ENCODE data around the gene GNL1.
A peak's percentile ranks its signal among the peaks of the same experiment; 100 is the strongest.
"Not testable (repeated sequence)": the region's sequence is repeated elsewhere in the genome, so short reads cannot be mapped to it uniquely, and the experiment has no call there.

GNL1 gene

DNA sequence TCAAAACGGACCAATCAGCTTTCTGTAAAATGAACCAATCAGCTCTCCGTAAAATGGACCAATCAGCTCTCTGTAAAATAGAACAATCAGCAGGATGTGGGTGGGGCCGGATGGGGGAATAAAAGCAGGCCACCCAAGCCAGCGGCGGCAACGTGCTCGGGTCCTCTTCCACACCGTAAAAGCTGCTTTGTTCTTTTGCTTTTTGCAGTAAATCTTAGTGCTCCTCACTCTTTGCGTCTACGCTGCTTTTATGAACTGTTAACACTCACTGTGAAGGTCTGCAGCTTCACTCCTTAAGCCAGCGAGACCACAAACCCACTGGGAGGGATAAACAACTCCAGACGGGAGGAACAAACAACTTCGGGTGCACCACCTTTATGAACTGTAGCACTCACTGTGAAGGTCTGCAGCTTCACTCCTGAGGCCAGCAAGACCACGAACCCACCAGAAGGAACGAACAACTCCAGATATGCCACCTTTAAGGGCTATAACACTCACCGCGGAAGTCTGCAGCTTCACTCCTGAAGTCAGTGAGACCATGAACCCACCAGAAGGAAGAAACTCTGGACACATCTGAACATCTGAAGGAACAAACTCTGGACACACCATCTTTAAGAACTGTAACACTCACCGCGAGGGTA is 37.7 kb downstream of the GNL1 start:
- H3K4me3 ChIP-seq (ENCODE audit: low read depth, low read length); H3K4me1 ChIP-seq (ENCODE audit: control insufficient read depth, insufficient read depth, low read length); H3K9me3 ChIP-seq (ENCODE audit: control insufficient read depth, insufficient read depth, low read length); H3K27me3 ChIP-seq (ENCODE audit: control insufficient read depth, insufficient read depth, low read length); H3K36me3 ChIP-seq (ENCODE audit: control insufficient read depth, insufficient read depth, low read length); H3K9ac ChIP-seq (ENCODE audit: low read depth, low read length): not testable (repeated sequence)

DNA sequence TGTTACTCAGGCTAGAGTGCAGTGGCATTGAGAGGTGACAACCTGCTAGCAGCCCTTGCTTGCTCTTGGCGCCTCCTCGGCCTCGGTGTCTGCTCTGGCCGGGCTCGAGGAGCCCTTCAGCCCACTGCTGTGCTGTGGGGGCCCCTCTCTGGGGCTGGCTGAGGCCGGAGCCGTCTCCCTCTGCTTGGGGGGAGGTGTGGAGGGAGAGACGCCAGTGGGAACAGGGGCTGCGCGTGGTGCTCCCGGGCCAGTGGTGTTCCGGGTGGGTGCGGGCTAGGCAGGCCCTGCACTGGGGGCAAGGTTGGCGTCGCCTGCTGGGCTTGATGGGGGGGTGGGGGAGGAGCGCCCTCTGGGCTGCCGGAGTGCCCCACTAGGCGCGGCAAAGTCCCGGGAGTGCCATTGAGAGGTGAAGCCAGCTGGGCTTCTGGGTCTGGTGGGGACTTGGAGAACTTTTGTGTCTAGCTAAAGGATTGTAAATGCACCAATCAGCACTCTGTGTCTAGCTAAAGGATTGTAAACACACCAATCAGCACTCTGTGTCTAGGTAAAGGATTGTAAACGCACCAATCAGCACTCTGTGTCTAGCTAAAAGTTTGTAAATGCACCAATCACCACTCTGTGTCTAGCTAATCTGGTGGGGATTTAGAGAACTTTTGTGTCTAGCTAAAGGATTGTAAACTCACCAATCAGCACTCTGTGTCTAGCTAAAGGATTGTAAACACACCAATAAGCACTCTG is 38.4 kb downstream of the GNL1 start:
- not testable (repeated sequence) for H3K4me1 ChIP-seq (ENCODE audit: control insufficient read depth, insufficient read depth, low read length); H3K9me3 ChIP-seq (ENCODE audit: control insufficient read depth, insufficient read depth, low read length); H3K27me3 ChIP-seq (ENCODE audit: control insufficient read depth, insufficient read depth, low read length); H3K9ac ChIP-seq (ENCODE audit: low read depth, low read length); H3K36me3 ChIP-seq (ENCODE audit: control insufficient read depth, insufficient read depth, low read length); H3K4me3 ChIP-seq (ENCODE audit: low read depth, low read length)

DNA sequence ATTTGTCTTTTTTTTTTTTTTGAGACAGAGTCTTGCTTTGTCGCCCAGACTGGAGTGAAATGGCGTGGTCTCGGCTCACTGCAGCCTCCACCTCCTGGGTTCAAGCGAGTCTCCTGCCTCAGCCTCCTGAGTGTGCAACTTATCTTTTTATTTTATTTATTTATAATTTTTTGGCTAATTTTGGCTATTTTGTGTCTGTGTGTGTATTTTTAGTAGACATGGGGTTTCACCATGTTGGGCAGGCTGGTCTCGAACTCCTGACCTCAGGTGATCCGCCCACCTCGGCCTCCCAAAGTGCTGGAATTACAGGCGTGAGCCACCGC is 39.6 kb downstream of the GNL1 start:
- H3K9ac ChIP-seq (ENCODE audit: low read depth, low read length); H3K27me3 ChIP-seq (ENCODE audit: control insufficient read depth, insufficient read depth, low read length); H3K36me3 ChIP-seq (ENCODE audit: control insufficient read depth, insufficient read depth, low read length); H3K4me1 ChIP-seq (ENCODE audit: control insufficient read depth, insufficient read depth, low read length); H3K9me3 ChIP-seq (ENCODE audit: control insufficient read depth, insufficient read depth, low read length): not testable (repeated sequence)
- peak overlapping the region; percentile 67 for H3K4me3 ChIP-seq (ENCODE audit: low read depth, low read length)

DNA sequence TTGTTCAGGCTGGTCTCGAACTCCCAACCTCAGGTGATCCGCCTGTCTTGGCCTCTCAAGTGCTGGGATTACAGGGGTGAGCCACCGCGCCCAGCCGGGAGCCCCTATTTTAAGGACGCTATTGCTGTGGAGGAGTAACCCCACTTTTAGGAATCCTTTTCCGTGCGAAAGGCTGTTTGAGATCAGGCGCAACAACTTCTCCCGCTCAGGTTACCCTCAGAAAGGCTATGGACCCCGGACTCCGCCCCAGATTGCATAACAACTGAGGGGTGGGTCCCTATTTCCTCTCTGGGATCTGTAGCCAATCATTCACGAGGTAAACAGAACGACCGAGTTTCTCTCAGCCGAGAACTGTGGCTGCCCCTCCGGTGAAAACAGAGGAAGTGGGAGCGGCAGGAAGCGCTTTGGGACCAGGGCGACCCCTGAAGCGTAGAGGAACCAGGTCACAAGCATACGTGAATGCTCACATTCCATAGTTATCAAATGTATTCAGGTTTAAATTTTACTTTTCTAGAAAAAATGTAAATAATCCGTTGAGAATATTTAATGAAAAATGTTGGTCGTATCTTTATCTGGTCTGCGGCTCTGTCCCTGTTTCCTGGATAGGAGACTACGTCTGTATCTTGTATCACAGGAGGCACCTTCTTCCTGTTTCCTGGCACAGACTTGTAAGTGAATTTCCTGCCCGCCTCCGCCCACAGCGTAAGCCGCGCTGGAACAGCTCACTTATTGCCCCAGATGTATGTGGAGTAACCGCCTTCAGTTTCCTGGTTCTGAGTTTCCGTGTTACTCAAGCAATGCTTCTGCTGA is 40.1 kb downstream of the GNL1 start:
- peaks cover 8% of the 10 kb centered on the region for H3K4me1 ChIP-seq (ENCODE audit: control insufficient read depth, insufficient read depth, low read length)
- no peaks in the 10 kb centered on the region for H3K36me3 ChIP-seq (ENCODE audit: control insufficient read depth, insufficient read depth, low read length)
- H3K9ac ChIP-seq (ENCODE audit: low read depth, low read length), result peak overlapping the region; percentile 37
- H3K27me3 ChIP-seq (ENCODE audit: control insufficient read depth, insufficient read depth, low read length), result no peaks in the 10 kb centered on the region
- peak overlapping the region; percentile 67 for H3K4me3 ChIP-seq (ENCODE audit: low read depth, low read length)
- H3K9me3 ChIP-seq (ENCODE audit: control insufficient read depth, insufficient read depth, low read length), result no peaks in the 10 kb centered on the region

DNA sequence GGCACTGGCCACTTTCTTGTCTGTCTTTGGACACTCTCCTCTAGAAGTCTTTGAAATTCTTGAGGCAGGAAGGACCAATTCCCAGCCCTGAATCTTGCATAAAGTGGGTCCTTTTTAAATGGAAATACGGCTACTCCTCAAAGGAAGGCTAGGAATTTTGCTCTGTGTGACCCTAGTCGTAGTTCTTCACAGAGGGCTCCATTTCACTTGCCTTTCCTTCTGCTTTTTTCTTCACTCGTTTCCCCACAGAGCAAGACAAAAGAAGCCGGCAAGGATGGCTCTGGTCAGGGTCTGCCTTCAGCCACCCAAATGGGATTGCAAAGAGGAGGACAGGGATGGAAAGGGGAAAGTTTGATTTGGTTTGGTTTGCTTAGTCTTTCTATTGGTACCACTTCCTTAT is 41.2 kb downstream of the GNL1 start:
- Histone ChIP-seq H3K9ac (ENCODE audit: low read depth, low read length) (peak overlapping the region; percentile 37), H3K36me3 (ENCODE audit: control insufficient read depth, insufficient read depth, low read length) (no peaks in the 10 kb centered on the region), H3K27me3 (ENCODE audit: control insufficient read depth, insufficient read depth, low read length) (no peaks in the 10 kb centered on the region), H3K4me1 (ENCODE audit: control insufficient read depth, insufficient read depth, low read length) (peaks cover 8% of the 10 kb centered on the region), H3K9me3 (ENCODE audit: control insufficient read depth, insufficient read depth, low read length) (no peaks in the 10 kb centered on the region), H3K4me3 (ENCODE audit: low read depth, low read length) (peak overlapping the region; percentile 67)

DNA sequence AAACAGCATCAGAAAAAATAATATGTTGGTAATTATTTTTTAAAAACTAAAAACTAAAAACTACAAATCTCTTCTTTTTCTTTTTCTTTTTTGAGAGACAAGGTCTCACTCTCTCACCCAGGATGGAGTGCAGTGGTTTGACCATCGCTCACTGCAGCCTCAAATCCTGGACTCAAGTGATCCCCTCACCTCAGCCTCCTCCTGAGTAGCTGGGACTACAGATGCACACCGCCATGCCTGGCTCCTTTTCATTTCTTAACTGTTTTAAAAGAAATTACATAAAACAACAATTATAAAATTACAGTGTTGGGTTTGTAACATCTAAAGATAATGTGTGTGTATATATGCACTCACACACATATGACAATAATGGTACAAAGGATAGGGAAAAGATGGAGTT is 42.8 kb downstream of the GNL1 start:
- H3K4me1 ChIP-seq (ENCODE audit: control insufficient read depth, insufficient read depth, low read length), result peaks cover 8% of the 10 kb centered on the region
- H3K27me3 ChIP-seq (ENCODE audit: control insufficient read depth, insufficient read depth, low read length), result no peaks in the 10 kb centered on the region
- H3K4me3 ChIP-seq (ENCODE audit: low read depth, low read length), result no peak overlapping the region
- H3K9ac ChIP-seq (ENCODE audit: low read depth, low read length), result no peak overlapping the region
- H3K36me3 ChIP-seq (ENCODE audit: control insufficient read depth, insufficient read depth, low read length), result no peaks in the 10 kb centered on the region
- H3K9me3 ChIP-seq (ENCODE audit: control insufficient read depth, insufficient read depth, low read length), result no peaks in the 10 kb centered on the region

DNA sequence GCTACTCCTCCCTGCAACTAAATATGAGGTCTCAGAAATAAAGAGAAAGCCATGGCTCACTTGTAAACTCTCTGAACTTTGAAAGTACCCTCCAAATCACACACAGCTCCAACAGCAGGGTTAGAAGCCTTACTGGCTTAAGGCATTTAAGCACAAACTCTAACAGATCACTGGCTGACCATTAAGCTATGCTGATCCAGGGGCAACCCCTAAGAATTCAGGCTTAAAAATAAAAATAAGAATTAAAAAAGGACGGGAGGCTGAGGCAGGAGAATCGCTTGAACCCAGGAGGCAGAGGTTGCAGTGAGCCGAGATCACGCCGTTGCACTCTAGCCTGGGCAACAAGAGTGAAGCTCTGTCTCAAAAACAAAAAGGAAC is 45.1 kb downstream of the GNL1 start:
- Histone ChIP-seq H3K9me3 (ENCODE audit: control insufficient read depth, insufficient read depth, low read length) (no peaks in the 10 kb centered on the region), H3K4me1 (ENCODE audit: control insufficient read depth, insufficient read depth, low read length) (peaks cover 8% of the 10 kb centered on the region), H3K4me3 (ENCODE audit: low read depth, low read length) (no peak overlapping the region), H3K9ac (ENCODE audit: low read depth, low read length) (no peak overlapping the region), H3K27me3 (ENCODE audit: control insufficient read depth, insufficient read depth, low read length) (no peaks in the 10 kb centered on the region), H3K36me3 (ENCODE audit: control insufficient read depth, insufficient read depth, low read length) (no peaks in the 10 kb centered on the region)

DNA sequence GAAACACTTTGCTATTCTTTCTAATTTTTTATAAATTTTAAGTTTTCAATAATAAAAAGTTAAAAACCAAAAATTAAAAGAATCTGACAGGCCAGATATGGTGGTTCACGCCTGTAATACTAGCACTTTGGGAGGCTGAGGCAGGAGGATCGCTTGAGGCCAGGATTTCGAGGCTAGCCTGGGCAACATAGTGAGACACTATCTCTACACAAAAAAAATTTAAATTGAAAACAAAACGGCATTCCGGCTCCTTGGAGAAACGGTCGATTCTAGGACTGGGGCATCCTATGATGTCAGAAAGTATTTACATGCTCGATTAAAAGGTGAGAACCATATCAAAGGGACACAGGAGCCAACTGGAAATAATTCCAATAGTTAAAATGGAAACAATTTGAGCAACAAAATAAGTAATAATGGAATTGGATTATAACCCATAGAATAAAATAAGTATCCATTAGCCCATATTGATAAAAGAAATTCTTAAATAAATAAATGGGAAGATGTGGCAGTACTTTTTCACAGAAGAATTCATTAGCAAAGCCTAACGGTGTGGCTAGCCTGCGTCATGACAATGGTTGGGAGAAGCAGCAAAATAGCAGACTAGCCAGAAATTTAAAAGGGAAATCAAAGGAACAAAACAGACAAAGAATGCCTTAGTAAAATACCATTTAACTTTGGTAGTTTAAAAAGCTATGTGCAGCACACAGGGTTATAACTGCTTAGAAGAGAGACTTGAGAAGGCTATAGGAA is 45.7 kb downstream of the GNL1 start:
- H3K4me1 ChIP-seq (ENCODE audit: control insufficient read depth, insufficient read depth, low read length), result peaks cover 8% of the 10 kb centered on the region
- no peak overlapping the region for H3K9ac ChIP-seq (ENCODE audit: low read depth, low read length)
- H3K27me3 ChIP-seq (ENCODE audit: control insufficient read depth, insufficient read depth, low read length), result no peaks in the 10 kb centered on the region
- no peaks in the 10 kb centered on the region for H3K9me3 ChIP-seq (ENCODE audit: control insufficient read depth, insufficient read depth, low read length)
- no peaks in the 10 kb centered on the region for H3K36me3 ChIP-seq (ENCODE audit: control insufficient read depth, insufficient read depth, low read length)
- no peak overlapping the region for H3K4me3 ChIP-seq (ENCODE audit: low read depth, low read length)

DNA sequence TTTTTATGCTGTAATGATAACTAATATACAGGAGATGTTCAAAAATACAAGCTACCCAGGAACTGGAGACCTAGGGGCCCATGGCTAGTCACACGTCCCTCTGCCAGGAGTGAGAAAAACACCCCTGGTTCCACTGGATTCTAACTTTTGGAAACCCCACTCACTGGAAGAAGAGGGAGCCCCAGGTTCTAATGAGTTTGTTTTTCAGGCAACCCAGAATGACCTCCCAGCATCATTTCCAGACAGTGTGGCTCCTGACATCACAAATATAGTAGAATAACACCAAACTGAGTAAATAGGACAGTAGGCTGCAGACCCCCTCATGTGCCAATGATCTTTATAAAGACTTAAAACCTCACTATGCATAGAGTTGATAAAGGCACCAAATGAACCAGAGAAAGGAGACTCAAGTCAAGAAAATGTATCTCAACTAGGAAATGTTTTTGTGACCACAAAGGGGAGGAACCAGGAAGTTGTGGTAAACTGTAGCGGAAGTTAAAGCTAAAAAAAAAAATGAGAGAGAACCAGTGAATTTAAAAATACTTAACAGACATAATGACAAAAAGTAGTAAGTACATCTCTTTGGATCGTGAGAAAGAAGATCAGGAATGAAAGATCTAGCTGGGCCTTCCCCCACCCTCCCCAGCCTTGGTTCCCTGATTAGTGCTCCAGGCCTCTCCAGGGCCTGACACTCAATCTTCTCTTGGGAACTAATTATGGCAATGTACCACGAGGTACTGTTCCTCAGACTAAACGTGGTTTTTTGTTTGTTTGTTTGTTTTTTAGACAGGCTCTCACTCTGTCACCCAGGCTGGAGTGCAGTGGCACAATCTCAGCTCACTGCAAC is 47.2 kb downstream of the GNL1 start:
- no peaks in the 10 kb centered on the region for H3K9me3 ChIP-seq (ENCODE audit: control insufficient read depth, insufficient read depth, low read length)
- no peak overlapping the region for H3K4me3 ChIP-seq (ENCODE audit: low read depth, low read length)
- H3K36me3 ChIP-seq (ENCODE audit: control insufficient read depth, insufficient read depth, low read length), result no peaks in the 10 kb centered on the region
- H3K4me1 ChIP-seq (ENCODE audit: control insufficient read depth, insufficient read depth, low read length), result no peaks in the 10 kb centered on the region
- H3K9ac ChIP-seq (ENCODE audit: low read depth, low read length), result no peak overlapping the region
- no peaks in the 10 kb centered on the region for H3K27me3 ChIP-seq (ENCODE audit: control insufficient read depth, insufficient read depth, low read length)

DNA sequence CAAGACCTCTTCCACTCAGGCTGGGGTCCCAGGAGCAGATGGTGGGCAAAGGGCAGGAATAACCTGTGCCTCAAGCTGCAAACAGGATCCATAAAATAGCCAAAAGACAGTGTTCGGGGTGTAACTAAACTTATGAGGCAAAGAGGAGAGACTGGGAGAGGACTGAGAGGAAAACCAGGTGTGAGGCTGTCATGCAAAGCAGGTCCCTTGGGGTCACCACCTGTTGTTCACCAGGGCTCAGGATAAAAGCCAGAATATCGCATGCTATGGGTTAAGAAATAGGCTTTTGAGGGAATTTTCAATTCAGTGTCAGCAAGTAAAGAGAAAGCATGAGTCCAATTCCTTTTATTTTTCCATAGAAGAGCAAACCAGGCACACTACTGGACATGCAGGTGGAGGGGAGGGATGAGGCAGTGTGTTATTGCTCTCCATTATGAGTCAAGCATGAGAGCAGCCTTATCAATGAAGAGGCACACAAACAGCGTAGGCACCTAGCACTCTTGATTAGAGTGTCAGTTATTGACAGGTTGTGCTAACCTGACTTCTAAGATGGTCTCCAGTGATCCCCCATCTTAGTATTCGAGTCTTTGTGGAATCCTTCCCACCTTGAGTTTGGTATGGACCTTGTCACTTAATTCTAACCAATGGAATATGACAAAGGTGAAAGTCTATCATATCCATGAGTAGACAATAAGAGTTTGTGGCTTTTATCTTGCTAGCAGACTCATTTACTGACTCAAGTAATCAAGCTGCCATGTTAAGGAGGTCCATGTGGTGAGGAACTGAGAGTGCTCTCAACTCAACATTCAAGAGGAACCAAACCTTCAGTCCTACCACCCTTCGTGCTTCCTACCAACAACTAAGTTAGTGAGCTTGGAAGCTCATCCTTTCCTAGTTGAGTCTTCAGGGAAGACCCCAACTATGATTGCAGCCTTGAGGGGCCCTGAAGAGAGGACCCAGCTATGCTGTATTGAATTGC is 48.2 kb downstream of the GNL1 start:
- no peaks in the 10 kb centered on the region for H3K4me1 ChIP-seq (ENCODE audit: control insufficient read depth, insufficient read depth, low read length)
- H3K36me3 ChIP-seq (ENCODE audit: control insufficient read depth, insufficient read depth, low read length), result no peaks in the 10 kb centered on the region
- H3K9ac ChIP-seq (ENCODE audit: low read depth, low read length), result no peak overlapping the region
- no peaks in the 10 kb centered on the region for H3K27me3 ChIP-seq (ENCODE audit: control insufficient read depth, insufficient read depth, low read length)
- H3K4me3 ChIP-seq (ENCODE audit: low read depth, low read length), result no peak overlapping the region
- H3K9me3 ChIP-seq (ENCODE audit: control insufficient read depth, insufficient read depth, low read length), result no peaks in the 10 kb centered on the region
